ENCODE data around the gene EOLA1.
"Not testable (repeated sequence)": the region's sequence is repeated elsewhere in the genome, so short reads cannot be mapped to it uniquely, and the experiment has no call there.

Gene EOLA1

DNA sequence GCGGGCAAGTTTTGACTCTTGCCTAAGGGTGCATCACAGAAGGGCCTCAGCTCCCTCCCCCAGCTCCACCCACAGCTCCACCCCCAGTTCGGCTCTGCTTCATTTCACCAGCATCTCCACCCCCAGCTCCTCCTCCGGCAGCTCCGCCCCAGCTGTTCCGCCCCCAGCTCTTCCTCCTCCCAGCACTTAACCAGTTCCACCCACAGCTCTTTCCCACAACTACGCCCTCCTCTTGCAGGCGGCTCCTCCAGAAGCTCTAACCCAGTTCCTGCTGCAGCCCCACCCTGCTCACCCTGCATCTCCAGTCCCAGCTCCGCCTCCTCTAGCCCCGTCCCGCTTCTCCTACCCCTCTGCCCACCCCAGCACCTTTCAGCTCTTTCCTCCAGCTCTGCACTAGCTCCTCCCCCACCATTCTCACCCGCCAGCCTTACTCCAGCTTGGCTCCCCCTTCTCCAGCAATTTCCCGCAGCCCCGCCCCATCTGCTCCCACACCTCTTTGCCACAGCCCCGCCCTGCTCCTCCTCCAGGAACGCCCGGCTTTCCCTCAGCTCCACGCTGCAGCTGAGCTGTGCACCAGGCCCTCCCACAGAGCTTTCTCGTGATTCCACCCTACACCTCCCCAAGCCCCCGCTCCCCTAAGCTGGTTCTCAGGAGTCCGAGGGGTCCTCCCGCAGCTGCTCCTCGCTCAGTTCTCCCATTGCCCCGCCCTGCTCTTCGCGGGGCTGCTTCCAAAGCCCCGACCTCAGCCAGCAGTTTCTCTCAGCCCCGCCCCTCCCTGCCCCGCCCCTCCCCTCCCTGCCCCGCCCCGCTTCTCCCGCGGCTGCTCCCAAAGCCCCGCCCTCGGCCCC, 1.3 kb upstream of the EOLA1 start:
- peak overlapping the region; percentile 41 for H3K4me3 ChIP-seq (ENCODE audit: control insufficient read depth, low read depth, low read length)
- TF ChIP-seq, protein P1, sequence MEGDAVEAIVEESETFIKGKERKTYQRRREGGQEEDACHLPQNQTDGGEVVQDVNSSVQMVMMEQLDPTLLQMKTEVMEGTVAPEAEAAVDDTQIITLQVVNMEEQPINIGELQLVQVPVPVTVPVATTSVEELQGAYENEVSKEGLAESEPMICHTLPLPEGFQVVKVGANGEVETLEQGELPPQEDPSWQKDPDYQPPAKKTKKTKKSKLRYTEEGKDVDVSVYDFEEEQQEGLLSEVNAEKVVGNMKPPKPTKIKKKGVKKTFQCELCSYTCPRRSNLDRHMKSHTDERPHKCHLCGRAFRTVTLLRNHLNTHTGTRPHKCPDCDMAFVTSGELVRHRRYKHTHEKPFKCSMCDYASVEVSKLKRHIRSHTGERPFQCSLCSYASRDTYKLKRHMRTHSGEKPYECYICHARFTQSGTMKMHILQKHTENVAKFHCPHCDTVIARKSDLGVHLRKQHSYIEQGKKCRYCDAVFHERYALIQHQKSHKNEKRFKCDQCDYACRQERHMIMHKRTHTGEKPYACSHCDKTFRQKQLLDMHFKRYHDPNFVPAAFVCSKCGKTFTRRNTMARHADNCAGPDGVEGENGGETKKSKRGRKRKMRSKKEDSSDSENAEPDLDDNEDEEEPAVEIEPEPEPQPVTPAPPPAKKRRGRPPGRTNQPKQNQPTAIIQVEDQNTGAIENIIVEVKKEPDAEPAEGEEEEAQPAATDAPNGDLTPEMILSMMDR (IDR thresholded peaks at IDR 0.05; ENCODE audit: control insufficient read depth, insufficient read depth, low read depth, low read length, missing control alignments): no peak
- DNase-seq (ENCODE audit: low read depth): peak; percentile 81

DNA sequence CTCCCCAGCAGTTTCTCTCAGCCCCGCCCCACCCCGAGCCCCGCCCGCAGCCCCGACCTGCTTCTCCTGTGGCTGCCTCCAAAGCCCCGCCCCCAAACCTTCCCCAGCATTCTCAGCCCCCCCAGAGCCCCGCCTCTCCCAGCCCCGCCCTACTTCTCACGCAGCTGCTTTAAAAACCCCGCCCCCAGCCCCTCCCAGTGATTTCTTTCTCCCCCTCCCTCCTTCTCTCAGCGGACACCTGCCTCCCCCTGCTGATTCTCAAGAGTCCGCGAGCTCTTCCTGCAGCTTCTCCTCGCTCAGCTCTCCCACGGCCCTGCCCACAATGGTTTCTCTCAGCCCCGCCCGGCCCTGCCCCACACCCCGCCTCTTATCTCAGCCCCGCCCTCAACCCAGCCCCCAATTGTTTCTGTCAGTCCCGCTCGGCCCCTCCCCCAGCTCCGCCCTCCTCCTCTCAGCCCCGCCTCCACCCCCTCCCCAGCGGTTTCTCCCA, 636 bp upstream of the EOLA1 start:
- TF ChIP-seq, protein P1 (IDR thresholded peaks at IDR 0.05; ENCODE audit: control insufficient read depth, insufficient read depth, low read depth, low read length, missing control alignments): no peak
- DNase-seq (ENCODE audit: low read depth): peak; percentile 55
- peak overlapping the region; percentile 75 for H3K4me3 ChIP-seq (ENCODE audit: control insufficient read depth, low read depth, low read length)

DNA sequence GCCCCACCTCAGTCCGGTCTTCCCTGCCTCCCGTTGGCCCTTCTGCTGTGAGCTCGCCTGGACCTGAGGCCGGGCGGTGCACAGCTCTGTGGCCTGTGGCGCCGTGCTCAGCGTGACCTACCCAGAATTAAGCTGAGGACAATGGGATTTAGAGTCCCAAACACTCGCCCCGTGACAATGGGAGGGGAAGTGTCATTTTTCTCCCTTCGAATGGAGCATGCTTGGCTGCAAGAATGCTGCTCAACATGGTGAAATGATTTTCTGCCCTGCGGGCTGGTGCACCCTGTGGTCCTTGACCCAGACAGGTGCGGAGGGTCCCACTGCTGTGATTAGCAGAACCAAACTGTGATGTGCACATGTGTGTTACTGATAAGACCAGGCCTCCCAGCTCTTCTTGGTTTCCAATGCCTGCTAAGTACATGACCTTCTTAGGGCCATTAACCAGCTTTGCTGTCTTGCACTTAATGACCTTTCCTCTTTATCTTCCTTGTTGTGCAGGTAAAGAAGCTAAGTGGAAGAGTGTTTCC, 772 bp downstream of the EOLA1 start:
- peak overlapping the region; percentile 75 for H3K4me3 ChIP-seq (ENCODE audit: control insufficient read depth, low read depth, low read length)
- DNase-seq (ENCODE audit: low read depth): no peak
- TF ChIP-seq, protein P1 (IDR thresholded peaks at IDR 0.05; ENCODE audit: control insufficient read depth, insufficient read depth, low read depth, low read length, missing control alignments): no peak

DNA sequence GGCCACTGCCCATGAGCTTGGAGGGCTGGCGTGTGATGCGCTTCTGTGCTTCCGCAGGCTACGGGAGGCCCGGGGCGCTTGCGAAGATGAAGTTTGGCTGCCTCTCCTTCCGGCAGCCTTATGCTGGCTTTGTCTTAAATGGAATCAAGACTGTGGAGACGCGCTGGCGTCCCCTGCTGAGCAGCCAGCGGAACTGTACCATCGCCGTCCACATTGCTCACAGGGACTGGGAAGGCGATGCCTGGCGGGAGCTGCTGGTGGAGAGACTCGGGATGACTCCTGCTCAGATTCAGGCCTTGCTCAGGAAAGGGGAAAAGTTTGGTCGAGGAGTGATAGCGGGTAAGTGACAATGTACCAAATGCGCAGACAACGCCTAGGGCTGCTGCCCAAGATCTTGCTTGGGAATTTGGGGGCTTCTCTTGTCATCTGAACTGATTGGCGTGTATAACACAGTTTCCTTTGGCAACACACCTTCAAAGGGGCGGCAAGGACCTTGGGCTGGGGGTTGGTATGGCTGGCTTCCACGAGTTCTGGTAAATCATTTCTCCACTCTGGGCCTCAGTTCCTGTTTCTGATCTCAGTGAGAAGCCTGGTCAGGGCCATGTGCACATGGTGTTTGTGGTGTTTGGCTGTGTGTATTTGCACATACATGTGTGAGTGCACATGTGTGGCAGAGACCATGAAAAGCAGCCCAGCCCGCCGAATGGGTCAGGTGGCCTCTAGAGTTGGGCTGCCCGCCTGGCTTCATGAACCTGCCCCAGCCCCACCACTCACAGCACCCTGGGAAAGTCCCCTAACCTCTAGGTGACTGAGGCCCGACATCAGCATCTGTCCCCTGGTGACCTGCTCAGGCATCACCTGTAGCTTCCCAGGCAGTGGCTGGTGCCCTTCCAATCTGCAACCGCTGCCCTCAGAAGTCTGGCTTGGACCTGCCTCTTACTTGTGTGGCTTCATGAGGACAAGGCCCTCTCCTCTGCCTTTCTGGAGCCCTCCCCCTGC, 5.0 kb downstream of the EOLA1 start:
- not testable (repeated sequence) for DNase-seq (ENCODE audit: low read depth); H3K4me3 ChIP-seq (ENCODE audit: control insufficient read depth, low read depth, low read length)

DNA sequence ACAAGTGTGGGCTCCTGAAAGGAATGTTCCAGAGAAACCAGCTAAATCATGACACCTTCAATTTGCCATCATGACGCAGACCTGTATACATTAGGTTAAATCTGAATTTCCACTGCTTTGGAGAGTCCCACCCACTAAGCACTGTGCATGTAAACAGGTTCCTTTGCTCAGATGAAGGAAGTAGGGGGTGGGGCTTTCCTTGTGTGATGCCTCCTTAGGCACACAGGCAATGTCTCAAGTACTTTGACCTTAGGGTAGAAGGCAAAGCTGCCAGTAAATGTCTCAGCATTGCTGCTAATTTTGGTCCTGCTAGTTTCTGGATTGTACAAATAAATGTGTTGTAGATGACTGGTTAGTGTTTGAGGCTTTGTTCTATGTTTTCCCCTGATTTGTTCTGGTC, 6.2 kb downstream of the EOLA1 start:
- H3K4me3 ChIP-seq (ENCODE audit: control insufficient read depth, low read depth, low read length); DNase-seq (ENCODE audit: low read depth): not testable (repeated sequence)

DNA sequence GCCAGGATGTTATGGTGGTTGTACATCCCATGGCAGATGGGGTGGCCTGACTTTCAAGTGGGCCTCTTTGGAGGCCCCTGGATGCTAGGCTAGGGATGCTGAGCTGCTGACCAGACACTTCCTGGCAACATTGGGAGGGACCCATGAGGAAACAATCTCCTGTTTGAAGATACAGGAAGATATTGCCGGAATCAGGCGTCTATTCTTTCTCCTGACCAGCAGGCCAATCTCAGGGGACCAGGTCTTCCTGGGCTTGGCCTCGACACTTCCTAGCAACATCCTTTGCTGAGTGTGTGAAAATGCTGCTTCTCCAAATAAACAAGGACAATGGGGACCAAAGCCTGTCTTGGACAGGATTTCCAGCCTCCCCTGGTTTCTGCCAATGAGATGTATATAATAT, 7.0 kb downstream of the EOLA1 start:
- not testable (repeated sequence) for DNase-seq (ENCODE audit: low read depth); H3K4me3 ChIP-seq (ENCODE audit: control insufficient read depth, low read depth, low read length)

DNA sequence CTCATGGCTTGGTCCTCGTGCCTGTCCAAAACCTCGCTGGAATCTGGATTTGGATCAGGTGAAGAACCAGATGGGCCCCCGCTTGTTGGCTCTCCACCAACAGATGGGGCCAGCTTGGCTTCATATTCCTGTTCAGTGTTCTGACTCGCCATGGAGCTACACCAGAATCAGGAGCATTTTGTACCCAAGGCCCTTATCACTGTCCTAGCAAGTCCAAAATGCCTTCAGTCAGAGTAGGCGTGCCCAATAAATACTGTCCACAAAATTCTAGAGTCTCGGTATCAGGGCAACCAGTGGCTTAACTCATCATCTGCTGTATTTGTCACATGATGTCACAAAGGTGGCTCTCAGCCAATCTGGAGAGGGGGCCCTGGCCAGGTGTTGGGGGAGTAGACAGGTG, 8.9 kb downstream of the EOLA1 start, which contains the start of gene HSFX3:
TSS of gene HSFX3 (minus strand) at position 224 of the 400 bp plus-strand sequence. CDS start at position 152, 72 bp downstream.
- H3K4me3 ChIP-seq (ENCODE audit: control insufficient read depth, low read depth, low read length); DNase-seq (ENCODE audit: low read depth): not testable (repeated sequence)

DNA sequence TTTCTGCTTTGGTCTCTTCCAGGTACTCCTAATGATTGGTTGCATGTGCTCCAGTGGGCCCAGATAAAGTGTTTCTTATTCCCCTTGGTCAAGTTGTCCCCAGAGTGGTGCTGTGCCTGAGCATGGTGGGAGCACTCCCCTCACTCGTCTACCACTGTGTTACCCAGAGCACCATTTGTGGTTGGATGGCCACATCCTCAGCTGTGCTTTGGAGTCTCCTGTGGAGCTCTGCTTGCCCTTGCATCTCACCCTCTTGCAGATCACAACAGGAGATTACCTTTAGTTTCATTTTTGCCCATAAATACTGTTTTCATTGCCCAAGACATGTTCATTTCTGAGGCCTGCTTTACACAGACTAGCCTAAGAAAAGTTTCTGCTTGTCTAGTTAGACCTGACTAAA, 9.6 kb downstream of the EOLA1 start:
- not testable (repeated sequence) for H3K4me3 ChIP-seq (ENCODE audit: control insufficient read depth, low read depth, low read length); DNase-seq (ENCODE audit: low read depth)

DNA sequence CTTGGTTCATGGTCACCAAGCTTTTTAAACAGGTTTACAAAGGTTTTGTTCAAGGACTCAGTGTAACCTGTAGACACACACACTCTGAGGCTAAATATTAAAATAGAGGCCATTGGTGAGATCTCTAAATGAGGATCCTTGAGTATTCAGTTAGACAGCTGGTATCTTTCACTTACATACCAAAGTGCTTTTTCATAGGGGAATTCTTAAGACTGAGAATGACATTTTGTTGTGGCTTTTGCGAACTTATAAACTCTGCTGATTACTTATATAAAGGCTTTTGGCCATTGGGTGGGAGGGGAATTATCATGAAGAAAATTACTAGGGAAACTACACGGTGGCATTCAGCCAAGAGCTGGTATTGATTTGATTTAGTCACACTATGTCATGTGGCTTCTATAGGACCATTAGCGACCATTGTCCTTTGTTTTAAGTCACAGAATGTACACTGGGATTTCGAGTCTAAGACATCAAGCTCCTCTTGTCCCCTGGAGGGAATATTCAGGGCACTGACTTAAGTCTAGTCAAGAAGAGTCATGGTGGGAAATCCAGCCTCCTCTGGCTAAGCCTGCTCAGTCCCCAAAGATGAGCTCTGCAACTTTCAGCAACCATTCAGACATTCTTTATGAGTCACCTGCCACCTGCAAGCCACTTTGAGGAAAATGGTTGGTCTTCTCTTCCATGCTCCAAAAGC, 10.6 kb downstream of the EOLA1 start:
- not testable (repeated sequence) for DNase-seq (ENCODE audit: low read depth); H3K4me3 ChIP-seq (ENCODE audit: control insufficient read depth, low read depth, low read length)

DNA sequence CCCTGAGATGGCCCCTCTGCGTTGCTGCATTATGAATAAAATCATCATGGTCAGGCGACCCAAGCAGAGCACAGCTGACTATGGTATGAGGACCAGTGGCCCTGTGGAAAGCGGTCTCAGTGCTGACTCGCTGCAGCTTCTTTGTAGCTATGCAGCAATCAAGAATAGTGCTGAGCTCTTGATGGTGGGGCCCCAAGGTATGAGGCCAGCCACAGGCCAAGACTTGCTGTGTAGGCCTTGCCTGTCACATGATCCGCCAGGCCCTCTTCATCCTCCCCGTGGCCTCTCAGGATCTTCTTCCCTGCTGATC, 11.1 kb downstream of the EOLA1 start:
- DNase-seq (ENCODE audit: low read depth): not testable (repeated sequence)

DNA sequence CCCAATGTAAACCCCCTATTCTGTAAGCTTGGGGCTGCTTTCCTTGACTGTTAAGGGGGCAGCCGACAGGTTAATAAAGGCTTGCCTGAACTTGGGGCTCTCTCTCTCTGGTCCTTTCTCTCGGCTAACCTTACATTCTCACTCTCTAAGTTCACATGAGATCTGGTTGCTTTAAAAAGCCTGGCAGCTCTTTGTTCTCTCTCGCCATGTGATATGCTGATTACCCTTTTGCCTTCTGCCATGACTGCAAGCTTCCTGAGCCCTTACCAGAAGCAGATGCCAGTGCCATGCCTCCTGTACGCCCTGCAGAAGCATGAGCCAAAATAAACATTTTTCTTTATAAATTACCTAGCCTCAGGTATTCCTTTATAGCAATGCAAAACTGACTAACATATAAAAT, 14.4 kb downstream of the EOLA1 start:
- not testable (repeated sequence) for DNase-seq (ENCODE audit: low read depth)

More for the DNA sequence above, 11.1 kb downstream of the EOLA1 start:
- not testable (repeated sequence) for H3K4me3 ChIP-seq (ENCODE audit: control insufficient read depth, low read depth, low read length)

More for the DNA sequence above, 14.4 kb downstream of the EOLA1 start:
- H3K4me3 ChIP-seq (ENCODE audit: control insufficient read depth, low read depth, low read length): not testable (repeated sequence)
